Middle frontal gyrus (tissue), 1 donor: Measurements from ENCODE around the gene TDRD7.

Experiments used
- DNase-seq: peaks from one replicate; pipeline ENCODE4 v3.0.0-alpha.2; 2015; ENCODE audit warnings: low spot score; ENCODE audit errors: extremely low spot score

Gene TDRD7

DNA sequence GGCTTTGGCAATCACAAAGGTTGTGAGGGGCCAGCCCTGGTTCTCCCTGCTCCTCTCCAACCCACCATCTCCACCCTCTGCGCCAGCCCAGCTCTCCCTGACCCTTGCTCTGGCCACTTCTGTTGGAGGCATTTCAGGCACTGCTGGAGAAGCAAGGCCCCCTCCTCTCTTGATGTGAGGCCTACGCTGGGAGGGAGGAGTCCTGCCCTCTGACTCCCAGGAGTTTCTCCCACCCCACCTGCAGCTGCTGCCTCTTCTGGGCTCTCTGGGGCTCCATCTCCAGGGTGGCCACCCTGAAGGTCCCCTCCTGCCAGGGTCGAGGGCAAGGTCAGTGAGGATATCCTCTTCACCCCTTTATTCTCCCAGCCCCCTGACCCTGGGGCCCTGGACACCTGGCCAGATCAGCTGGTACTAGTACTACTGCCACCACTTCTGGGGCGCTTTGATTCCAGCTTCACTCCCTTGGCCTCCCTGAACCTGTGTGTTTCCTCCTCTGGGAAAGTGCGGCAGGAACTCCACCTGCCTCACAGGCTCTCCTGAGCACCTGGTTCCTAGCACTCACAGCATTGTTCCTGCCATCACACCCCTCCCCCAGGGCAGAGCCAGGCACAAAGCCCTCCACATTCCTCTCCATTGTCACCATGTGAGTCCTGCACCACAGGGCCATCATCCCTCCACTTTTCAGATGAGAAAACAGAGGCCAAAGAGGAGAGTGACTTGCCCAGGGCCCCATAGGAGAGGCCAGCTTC lies 23.8 kb upstream of the TDRD7 start:
- DNase-seq: no peak

DNA sequence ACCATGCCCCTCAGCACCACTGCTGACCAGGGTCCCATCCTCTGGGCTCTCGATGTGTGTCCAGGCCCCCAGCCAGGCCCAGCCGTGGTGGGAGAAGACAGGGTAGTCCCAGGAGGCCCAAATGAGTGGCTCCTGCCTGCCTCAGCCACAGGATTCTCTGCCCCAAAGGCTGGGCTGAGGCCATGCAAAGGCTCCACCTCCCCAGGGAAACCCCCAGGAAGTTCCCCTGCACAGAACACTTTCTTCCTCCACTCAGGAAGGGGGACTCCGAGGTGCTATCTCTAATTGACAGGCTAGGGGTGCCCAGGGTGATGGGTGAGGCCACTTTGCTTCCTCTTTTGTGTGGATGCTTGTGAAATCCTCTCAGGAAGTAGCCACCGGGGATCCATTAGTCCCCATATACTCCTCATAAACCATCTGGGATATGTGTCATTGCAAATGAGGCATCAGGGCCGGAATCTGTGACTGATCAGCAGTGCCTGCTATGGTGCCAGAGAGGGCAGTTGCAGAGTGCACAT lies 23.1 kb upstream of the TDRD7 start:
- no peak for DNase-seq

DNA sequence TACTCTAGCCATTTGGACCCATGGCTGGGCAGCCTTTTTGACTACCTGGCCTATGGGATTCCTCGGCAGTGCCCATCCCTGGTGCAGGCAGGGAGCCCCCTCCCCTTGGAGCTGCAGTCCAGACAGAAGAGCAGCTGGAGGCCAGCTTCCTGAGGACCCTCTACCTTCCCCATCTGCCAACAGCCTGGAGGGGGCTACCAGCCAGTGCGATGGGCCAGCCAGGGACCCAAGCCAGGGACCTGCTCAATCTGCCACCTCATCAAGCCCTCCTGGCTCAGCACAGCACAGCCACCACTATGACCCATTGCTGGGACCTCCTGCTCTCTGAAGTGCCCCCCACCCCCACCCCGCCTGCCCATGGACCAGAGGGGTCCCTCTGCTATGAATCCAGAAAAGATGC lies 22.6 kb upstream of the TDRD7 start:
- DNase-seq: no peak

DNA sequence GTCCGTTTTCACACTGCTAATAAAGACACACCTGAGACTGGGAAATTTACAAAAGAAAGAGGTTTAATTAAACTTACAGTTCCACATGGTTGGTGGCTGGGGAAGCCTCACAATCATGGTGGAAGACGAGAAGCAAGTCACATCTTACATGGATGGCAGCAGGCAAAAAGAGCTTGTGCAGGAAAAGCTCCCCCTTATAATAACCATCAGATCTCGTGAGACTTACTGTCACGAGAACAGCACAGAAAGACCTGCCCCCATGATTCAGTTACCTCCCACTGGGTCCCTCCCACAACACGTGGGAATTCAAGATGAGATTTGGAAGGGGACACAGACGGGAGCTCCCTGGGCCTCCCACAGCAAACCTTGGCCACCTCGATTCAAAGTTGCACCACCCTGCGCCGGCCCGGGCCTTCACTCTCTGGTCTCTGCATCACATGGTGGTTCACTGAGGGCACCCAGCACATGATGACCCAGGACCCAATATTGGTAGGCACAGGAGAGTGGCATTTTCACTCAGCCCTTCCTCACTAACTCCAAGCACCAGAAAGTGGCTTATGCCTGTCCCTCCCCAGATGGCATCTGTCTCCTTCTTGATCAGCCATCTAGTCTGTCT lies 21.0 kb upstream of the TDRD7 start:
- DNase-seq: no peak

DNA sequence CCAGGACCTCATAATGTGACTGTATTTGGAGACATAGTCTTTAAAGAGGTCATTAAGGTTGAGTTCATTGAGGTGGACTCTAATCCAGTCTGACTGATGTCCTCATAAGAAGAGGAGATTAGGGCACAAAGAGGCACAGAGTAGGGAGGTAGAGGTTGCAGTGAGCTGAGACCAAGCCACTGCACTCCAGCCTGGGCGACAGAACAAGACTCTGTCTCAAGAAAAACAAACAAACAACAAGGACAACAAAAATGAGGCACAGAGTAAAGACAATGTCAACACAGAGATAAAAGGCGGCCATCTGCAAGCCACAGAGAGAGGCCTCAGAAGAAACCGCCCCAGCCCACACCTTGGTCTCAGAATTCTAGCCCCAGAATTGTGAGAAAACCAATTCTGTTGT lies 17.0 kb upstream of the TDRD7 start:
- DNase-seq: no peak

DNA sequence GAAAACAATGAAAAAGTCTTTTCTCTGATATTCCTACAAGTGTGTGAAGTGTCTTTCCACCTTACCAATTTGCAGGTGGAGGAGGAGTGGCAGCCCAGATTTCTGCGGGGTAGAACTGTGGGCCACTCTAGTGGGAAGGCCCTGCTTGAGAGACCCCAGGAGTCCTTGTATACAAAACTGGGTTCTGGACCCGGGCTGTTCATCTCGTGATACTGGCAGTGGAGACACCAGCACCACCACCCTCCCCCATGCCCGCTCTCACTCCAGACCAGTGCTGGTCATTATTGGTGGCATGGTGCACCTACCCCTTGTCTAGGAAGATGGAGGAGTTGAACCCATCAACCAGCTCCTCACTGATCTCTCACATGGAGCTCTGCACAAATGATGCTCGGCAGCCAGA lies 16.2 kb upstream of the TDRD7 start:
- DNase-seq: no peak

DNA sequence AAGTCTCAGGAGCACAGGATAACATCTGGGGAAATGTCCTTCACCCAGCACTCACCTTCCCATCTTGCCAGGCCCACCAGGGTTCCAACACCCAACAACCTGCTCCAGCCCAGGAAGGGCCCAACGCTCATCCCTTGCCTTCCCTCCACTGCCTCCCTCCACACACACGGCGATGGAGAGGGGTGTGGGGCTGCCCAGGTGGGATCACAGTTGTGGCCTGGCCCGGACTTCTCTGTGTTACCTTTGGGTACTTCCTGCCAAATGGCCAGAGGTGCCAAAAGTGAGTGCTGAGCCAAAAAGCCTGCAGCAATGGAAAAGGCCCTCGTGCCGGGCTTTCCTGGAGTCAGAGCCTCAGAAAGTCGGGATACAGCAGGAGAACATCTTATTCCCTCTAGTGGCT lies 15.6 kb upstream of the TDRD7 start:
- DNase-seq: no peak

DNA sequence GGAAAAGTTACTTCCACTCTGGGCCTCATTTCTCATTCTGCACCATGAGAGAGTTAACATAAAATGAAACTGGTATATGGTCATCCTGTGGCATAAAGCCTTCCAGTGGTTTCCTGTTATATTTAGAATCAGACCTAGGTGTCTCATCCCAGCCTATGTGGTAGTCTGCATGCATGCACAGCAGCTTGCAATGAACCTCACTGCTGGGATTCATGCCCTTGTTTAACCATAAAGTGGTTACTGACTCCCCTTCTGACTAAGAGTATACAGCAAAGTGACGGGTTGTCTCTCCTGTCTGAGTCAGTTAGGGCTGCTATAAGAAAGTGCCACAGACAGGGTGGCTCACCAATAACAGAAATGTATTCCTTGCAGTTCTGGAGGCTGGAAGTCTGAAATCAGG lies 14.7 kb upstream of the TDRD7 start:
- no peak for DNase-seq

DNA sequence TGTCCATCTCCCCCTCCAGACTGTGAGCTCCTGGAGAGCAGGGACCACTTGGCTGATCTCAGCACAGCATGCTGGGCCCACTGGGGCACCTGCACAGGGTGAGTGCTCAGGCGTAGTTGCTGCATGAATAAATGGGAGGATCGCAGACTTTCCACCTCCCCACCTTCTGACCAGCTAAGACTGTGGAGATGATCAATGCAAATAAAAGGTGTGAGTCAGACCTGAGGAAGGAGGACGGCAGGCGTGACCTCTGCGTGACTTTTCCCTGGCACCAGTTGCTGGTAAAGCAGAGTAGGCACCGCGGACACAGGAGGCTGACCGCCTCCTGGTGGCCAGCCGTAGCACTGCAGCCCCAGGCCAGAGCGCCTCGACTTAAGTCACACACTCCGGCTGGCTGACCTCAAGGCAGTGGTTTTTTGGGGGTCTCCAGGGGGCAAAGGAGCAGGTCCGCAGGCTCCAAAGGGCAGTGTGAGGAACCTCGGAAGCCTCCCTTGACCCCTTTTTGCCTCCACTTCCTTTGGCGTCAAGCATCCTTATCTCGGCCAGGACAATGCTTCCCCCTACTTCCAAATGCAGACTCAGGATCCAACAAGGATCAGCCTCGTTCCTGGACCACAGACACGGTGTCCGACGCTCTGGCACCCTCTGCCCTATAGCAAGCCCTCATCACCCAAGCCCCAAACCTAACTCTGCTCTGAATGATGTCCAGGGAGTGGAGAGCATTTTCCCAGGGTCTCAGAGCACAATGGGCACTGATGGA lies 12.7 kb upstream of the TDRD7 start:
- DNase-seq: no peak

DNA sequence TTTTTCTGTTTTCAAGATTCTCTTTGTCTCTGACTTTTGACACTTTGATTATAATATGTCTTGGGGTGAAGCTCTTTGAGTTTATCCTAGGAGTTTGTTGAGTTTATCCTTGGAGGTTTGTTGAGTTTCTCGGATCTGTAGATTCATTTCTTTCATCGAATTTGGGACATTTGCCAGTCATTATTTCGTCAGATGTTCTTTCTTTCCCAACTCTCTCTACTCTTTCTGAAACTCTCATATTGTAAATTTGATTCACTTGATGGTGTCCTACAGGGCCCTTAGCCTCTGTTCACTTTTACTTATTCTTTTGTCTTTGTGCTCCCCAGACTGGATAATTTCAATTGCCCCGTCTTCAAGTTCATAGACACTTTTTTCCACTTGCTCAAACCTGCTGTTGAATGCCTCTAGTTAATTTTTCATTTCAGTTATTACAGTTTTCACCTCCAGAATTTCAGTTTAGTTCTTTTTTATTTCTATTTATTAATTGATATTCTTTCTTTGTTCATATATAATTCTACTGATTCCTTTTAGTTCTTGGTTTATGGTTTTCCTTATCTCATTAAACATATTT lies 8.1 kb upstream of the TDRD7 start:
- no peak for DNase-seq

DNA sequence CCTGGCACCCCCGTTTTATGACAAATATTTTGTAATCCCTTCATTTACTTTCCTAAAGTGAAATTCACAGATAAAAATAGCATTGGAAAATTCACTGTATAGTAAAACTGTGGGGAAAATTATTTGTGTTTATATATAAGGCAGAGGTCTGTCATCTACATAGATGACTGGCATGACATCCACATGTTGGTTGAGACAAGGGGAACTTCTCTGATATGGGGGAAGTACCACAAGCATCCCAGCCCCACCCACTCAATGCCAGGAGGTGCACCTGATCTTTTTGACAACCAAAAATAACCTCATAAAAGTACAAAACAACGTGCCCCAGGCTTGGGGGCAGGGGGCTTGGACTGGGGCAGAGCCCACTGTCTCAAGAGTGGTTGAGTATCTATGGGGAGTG lies 6.3 kb upstream of the TDRD7 start:
- no peak for DNase-seq

DNA sequence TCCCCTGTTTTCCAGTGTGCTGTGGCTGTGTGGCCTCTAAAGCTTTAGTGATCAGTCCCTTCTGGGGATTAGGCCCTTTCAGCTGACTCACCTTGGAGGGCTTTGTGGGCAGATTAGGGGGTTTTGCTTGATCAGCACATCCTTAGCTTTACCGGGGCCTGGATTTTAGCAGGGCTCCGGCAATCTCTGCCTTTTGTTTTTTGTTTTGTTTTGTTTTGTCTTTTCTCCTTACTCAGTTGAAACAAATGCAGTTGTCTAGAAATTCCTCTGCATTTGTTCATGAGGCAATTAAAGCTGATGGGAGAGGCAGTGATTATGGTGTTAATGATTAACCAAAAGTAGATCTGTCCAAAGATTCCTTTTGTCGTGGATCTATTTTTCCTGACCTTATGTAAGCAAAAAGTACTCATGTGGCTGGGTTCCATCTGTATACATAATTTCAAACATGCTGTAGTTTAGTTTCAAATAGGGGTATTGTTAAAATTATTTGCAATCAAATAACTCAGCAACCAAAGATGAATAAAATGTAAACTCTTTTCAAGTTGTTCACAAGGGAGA lies 5.2 kb upstream of the TDRD7 start:
- no peak for DNase-seq

DNA sequence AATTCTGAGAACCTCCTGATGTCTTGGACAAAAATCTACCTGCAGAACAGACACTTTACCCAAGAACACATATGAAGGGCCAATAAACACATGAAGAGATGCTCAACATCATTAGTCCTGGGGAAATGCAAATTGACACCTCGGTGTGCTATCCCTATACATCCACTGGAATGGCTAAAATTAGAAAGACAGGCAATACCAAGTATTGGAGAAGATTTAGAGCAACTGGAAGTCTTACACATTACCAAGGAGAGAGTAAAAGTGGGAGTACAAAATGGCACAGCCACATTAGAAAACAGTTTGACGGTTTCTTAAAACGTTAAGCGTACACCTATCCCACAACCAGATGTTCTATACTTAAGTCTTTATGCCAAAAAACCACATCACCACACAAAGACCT lies 3.3 kb upstream of the TDRD7 start:
- no peak for DNase-seq

DNA sequence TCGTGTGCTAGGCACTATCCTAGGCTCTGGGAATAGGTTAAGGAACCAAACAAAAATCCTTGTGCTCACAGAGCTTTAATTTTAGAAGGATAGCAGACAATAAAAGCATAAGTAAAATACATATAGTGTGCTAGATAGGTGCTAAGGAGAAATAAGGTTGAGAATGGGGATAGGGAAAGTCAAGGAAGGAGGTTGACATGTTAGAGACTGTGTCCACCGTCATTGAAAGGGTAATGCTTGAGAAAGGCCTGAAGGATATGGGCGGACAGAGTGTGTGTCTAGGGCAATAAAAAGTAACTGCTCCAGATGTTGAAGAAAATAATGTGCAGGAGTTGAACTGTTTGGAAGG lies 482 bp upstream of the TDRD7 start:
- no peak for DNase-seq

DNA sequence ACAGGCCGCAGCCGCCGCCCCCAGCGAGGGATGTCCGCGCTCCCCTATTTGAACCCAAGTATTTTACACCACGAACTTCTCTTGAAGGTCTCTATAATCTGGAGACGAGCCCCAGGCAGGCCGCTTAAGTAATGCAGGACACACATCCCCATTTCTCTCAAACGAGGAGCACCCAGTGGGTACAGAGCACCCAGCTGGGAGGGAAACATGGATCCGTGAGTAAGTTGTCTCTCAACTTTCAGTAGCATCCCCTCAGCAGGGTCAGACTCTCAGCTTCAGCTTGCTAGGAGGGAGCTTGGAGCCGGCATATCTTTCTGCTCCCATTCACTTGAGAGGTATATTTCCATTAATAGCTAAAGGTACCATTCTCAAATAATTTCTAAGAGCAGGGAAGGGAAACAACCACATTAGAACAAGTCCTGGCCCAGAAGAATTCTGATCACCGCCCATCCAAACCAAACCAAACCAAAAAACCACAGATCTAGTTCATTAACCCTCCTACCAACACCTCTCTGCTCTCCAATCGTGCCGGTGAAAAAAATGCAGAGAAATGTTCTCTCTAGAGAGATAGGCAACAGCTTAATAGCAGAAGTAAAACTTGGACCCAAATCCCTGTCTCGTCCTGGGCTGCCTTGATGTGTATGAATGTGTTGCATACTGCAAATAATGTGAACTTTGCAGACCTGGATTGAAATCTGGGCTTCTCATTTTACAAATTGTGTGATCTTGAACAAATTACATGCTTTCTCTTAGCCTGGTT lies 910 bp downstream of the TDRD7 start:
- no peak for DNase-seq

DNA sequence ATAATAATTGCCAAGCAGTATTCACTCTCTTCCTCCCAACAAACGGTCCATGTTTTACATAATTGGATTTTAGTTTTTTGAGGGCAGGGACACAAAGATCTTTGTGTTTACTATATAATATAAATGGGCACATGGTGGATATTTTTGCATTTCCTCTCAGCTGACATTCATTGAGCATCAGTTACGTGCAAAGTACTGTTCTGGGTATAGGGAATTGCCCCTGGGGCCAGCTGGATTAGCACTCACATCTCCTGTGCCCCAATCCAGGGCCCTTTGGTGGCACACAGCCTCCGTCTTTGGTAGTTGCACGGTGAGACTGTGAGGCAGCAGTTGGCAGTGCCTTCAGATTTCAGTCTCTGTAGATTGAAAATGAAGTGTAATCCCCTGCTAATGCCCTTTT lies 1.6 kb downstream of the TDRD7 start:
- no peak for DNase-seq

DNA sequence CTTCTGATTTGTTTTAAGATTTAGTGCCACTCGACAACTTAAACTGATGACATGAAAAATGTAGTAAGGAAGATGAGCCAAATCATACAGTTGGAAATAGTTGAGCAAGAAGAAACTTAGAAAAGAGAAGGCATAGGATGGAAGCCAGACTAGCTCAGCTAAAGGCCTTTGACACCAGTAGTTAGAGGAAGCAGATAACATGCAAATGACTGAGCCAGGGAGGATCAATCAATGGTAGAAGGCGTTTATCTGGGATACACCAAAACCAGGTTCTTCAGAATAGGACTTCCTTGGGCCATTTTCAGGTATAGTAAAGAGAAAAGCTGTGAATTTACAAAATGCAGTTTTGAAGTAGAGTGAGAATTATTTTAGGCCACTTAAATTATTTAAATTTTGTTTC lies 3.2 kb downstream of the TDRD7 start:
- DNase-seq: no peak

DNA sequence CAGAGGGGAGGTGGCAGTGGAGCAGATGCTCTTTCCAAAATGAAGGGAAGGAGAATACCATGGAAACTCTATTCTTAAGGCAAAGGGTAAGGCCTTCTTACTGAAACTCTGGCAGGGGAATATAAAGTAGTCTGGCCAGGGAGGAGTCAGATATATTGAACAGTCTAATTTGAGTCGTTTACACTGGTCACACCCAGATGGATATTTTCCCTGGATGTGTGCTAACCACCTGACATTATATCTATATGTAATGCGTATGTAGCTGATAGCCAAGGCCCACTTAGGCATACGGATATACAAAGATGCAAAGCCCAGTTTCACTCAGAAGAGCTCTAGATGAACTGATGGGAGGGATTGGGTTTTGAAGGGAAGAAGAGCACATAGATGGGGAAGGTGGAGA lies 7.0 kb downstream of the TDRD7 start:
- no peak for DNase-seq

DNA sequence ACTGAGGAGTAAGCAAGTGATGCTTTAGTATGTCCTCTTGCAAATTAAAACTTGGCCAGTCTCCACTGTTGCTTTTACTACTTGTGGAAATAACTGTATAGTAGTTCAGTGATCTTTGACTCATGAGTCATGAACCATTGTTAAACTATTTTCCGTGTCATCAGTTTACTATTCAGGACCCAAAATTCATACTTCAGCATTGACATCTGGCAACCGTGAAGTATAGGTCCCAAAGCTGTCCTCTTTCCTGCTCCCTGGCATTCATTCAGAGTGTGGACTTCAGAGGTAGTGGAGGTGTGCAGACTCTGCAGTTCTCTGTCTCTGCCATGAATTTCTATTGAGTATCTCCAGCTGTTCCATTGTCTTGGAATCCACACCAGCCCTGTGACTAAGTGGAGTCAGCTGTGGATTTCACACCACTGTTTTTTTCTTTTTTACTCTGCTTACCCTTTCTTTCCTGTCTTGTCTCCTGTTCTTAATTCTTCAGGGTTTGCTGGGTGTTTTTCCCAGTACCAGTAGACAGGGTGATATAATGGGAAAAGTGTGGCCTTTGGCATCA lies 7.5 kb downstream of the TDRD7 start:
- no peak for DNase-seq

DNA sequence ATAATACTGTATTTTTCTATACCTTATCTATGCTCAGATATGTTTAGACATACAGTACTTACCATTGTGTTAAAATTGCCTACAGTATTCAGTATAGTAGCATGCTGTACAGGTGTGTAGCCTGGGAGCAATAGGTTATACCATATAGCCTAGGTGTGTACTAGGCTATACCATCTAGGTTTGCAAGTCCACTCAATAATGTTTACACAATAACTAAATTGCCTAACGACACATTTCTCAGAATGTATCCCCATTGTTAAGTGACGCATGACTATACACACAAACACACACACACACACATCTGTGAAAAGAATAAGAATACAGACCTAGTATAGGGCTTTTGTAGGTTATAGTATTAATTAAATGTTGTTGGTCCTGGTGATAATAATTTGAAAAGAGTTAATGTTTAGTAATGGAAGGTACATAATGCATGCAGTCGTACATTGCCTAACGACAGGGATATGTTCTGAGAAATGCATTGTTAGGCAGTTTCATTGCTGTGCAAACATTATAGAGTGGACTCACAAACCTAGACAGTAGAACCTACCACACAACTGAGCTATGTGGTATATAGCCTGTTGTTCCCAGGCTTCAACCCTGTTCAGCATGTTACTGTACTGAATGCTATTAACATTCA lies 13.6 kb downstream of the TDRD7 start:
- DNase-seq: no peak
